Uterus (tissue), 2 donors: Measurements from ENCODE around the gene HOTAIR.

Experiments used
- CTCF ChIP-seq, 4 experiments: fragments of 200-600 bp in 2 of 4; fragments of 450-650 bp in 2 of 4; sonication (generic) in 2 of 4; IDR thresholded peaks; one replicate each; pipeline ENCODE4 v1.5.1; 2016 to 2019; ENCODE audit warnings: antibody characterized with exemption in 4 of 4, mild to moderate bottlenecking in 2 of 4, moderate library complexity in 1 of 4
- POLR2A ChIP-seq, 2 donors: fragments of 450-650 bp; IDR thresholded peaks; one replicate each; pipeline ENCODE4 v1.6.1; 2016; ENCODE audit warnings: antibody characterized with exemption in 2 of 2, mild to moderate bottlenecking in 1 of 2, moderate library complexity in 1 of 2

- no peak for TF ChIP-seq CTCF (IDR thresholded peaks at IDR 0.05)
- no peak for TF ChIP-seq POLR2A (IDR thresholded peaks at IDR 0.05)
Measured at GRCh38 chr12:53997204-53998109, 22.7 kb upstream of the HOTAIR start.
